DND-41 (cell line): ENCODE results near the gene SLC43A1.

Experiments
- ATAC-seq: fragments of 200-7000 bp; cut with Tn5 transposase; 3 replicates; pipeline ENCODE4 v1.9.1; 2021; ENCODE audit warnings: low read depth; ENCODE audit not compliant: insufficient read depth
- DNase-seq: peaks from one replicate; pipeline ENCODE4 v3.0.0-alpha.2; 2020
- H2AFZ ChIP-seq: 2 replicates; pipeline ENCODE4 v1.6.0; 2012; ENCODE audit warnings: low read depth, low read length
- H3K27ac ChIP-seq: 2 replicates; pipeline ENCODE4 v1.5.1; 2012; ENCODE audit warnings: low read length, inconsistent platforms
- H3K27me3 ChIP-seq: fragments of 200-600 bp; sonication (generic); 2 replicates; pipeline ENCODE4 v1.6.0; 2012; ENCODE audit warnings: low read length, mild to moderate bottlenecking, inconsistent platforms; ENCODE audit not compliant: insufficient read depth, poor library complexity
- H3K36me3 ChIP-seq: 2 replicates; pipeline ENCODE4 v1.5.1; 2012; ENCODE audit warnings: low read length, inconsistent platforms; ENCODE audit not compliant: insufficient read depth
- H3K4me1 ChIP-seq: 2 replicates; pipeline ENCODE4 v1.5.1; 2012; ENCODE audit warnings: mild to moderate bottlenecking, low read length; ENCODE audit not compliant: insufficient read depth
- H3K4me2 ChIP-seq: 2 replicates; pipeline ENCODE4 v1.6.0; 2012; ENCODE audit warnings: mild to moderate bottlenecking, moderate library complexity, low read length, inconsistent platforms; ENCODE audit not compliant: insufficient read depth
- H3K4me3 ChIP-seq, 2 experiments: fragments of 200-600 bp in 1 of 2; shearing (Covaris generic) in 1 of 2; 2 replicates each; pipeline ENCODE4 v1.5.1; 2012 to 2016; ENCODE audit warnings: inconsistent platforms in 2 of 2, low read length in 2 of 2, mild to moderate bottlenecking in 2 of 2, low read depth in 1 of 2, moderate library complexity in 1 of 2
- H3K79me2 ChIP-seq: 2 replicates; pipeline ENCODE4 v1.6.0; 2012; ENCODE audit warnings: low read length, inconsistent platforms; ENCODE audit not compliant: insufficient read depth
- H3K9ac ChIP-seq: 2 replicates; pipeline ENCODE4 v1.6.0; 2012; ENCODE audit warnings: low read depth, mild to moderate bottlenecking, inconsistent platforms, low read length, moderate library complexity
- H3K9me3 ChIP-seq: 2 replicates; pipeline ENCODE4 v1.5.1; 2012; ENCODE audit warnings: low read length, moderate library complexity, mild to moderate bottlenecking, inconsistent platforms; ENCODE audit not compliant: insufficient read depth, severe bottlenecking
- H4K20me1 ChIP-seq: 2 replicates; pipeline ENCODE4 v1.6.0; 2012; ENCODE audit warnings: low read length; ENCODE audit not compliant: insufficient read depth
- CTCF ChIP-seq: IDR thresholded peaks from 2 replicates; pipeline ENCODE4 v1.5.1; 2012; ENCODE audit warnings: borderline replicate concordance, low read length, moderate library complexity, mild to moderate bottlenecking; ENCODE audit not compliant: poor library complexity, severe bottlenecking; ENCODE audit errors: extremely low read depth
- EZH2 ChIP-seq: IDR thresholded peaks from 3 replicates; pipeline ENCODE4 v1.6.1; 2012; ENCODE audit warnings: borderline replicate concordance, low read depth, mild to moderate bottlenecking, moderate library complexity, low read length, inconsistent platforms; ENCODE audit not compliant: severe bottlenecking

Gene SLC43A1

GRCh38 chr11:57501953-57502352 is 13.5 kb downstream of the SLC43A1 start:
- Histone ChIP-seq H3K27me3 (no peaks in the 10 kb centered on the region), H2AFZ (no peak overlapping the region), H3K9me3 (no peaks in the 10 kb centered on the region), H3K4me2 (no peak overlapping the region), H4K20me1 (no peaks in the 10 kb centered on the region), H3K4me3 (no peak overlapping the region), H3K4me1 (no peaks in the 10 kb centered on the region), H3K27ac (no peak overlapping the region), H3K79me2 (no peaks in the 10 kb centered on the region), H3K9ac (no peak overlapping the region), H3K36me3 (peaks cover 6% of the 10 kb centered on the region; the same call in 1 of the 2 replicates)
- ATAC-seq (no peak), DNase-seq (no peak)
- TF ChIP-seq CTCF (no peak), EZH2 (no peak)

DNA sequence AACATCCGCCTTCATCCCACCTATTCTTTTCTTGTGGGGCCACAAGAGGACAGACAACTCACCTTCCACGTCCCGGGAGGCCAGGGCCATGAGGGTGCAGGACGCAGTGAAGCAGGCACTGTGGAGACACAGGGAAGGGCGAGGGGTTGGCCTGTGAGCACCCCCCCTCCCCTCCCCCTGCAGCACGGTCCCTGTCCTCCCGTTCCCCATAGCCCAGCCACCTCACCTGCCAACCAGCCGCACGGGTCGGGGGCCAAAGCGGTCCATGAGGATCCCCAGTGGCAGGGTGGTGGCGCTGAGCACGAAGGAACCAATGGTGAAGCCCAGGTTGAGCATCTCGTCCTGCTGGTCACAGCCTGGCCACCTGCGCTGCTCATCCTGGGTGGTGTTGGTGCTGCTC is 14.6 kb downstream of the SLC43A1 start:
- H3K4me3 ChIP-seq: no peak overlapping the region
- no peaks in the 10 kb centered on the region for H3K27me3 ChIP-seq
- no peak for TF ChIP-seq EZH2
- no peak for TF ChIP-seq CTCF
- no peaks in the 10 kb centered on the region for H3K9me3 ChIP-seq
- ATAC-seq (no peak), DNase-seq (no peak)
- no peaks in the 10 kb centered on the region for H3K4me1 ChIP-seq
- H2AFZ ChIP-seq: no peak overlapping the region
- H3K27ac ChIP-seq: no peak overlapping the region
- no peak overlapping the region for H3K9ac ChIP-seq
- no peaks in the 10 kb centered on the region for H4K20me1 ChIP-seq
- H3K4me2 ChIP-seq: no peak overlapping the region
- H3K79me2 ChIP-seq: no peaks in the 10 kb centered on the region
- H3K36me3 ChIP-seq: peaks cover 6% of the 10 kb centered on the region; the same call in 1 of the 2 replicates

GRCh38 chr11:57500515-57500914 is 15.0 kb downstream of the SLC43A1 start:
- H3K27me3 ChIP-seq: no peaks in the 10 kb centered on the region
- no peaks in the 10 kb centered on the region for H3K4me1 ChIP-seq
- no peak for TF ChIP-seq CTCF
- TF ChIP-seq EZH2: no peak
- H3K9me3 ChIP-seq: no peaks in the 10 kb centered on the region
- no peak for ATAC-seq
- no peaks in the 10 kb centered on the region for H4K20me1 ChIP-seq
- H3K79me2 ChIP-seq: no peaks in the 10 kb centered on the region
- no peak overlapping the region for H3K4me2 ChIP-seq
- H3K27ac ChIP-seq: no peak overlapping the region
- no peak overlapping the region for H2AFZ ChIP-seq
- no peak for DNase-seq
- peaks cover 6% of the 10 kb centered on the region; the same call in 1 of the 2 replicates for H3K36me3 ChIP-seq
- H3K9ac ChIP-seq: no peak overlapping the region
- H3K4me3 ChIP-seq: no peak overlapping the region

GRCh38 chr11:57499983-57500461 is 15.5 kb downstream of the SLC43A1 start:
- no peak overlapping the region for H3K9ac ChIP-seq
- no peak for TF ChIP-seq CTCF
- no peaks in the 10 kb centered on the region for H3K79me2 ChIP-seq
- no peak overlapping the region for H2AFZ ChIP-seq
- no peak overlapping the region for H3K27ac ChIP-seq
- H3K4me1 ChIP-seq: no peaks in the 10 kb centered on the region
- H4K20me1 ChIP-seq: no peaks in the 10 kb centered on the region
- DNase-seq (no peak), ATAC-seq (no peak)
- H3K27me3 ChIP-seq: no peaks in the 10 kb centered on the region
- no peak overlapping the region for H3K4me2 ChIP-seq
- H3K36me3 ChIP-seq: peaks cover 6% of the 10 kb centered on the region; the same call in 1 of the 2 replicates
- no peak overlapping the region for H3K4me3 ChIP-seq
- no peaks in the 10 kb centered on the region for H3K9me3 ChIP-seq
